ENCODE data around the gene ANAPC10.

GRCh38 chr4:145101091-145101490 is 3.1 kb upstream of the ANAPC10 start:
- TF ChIP-seq, protein P1, sequence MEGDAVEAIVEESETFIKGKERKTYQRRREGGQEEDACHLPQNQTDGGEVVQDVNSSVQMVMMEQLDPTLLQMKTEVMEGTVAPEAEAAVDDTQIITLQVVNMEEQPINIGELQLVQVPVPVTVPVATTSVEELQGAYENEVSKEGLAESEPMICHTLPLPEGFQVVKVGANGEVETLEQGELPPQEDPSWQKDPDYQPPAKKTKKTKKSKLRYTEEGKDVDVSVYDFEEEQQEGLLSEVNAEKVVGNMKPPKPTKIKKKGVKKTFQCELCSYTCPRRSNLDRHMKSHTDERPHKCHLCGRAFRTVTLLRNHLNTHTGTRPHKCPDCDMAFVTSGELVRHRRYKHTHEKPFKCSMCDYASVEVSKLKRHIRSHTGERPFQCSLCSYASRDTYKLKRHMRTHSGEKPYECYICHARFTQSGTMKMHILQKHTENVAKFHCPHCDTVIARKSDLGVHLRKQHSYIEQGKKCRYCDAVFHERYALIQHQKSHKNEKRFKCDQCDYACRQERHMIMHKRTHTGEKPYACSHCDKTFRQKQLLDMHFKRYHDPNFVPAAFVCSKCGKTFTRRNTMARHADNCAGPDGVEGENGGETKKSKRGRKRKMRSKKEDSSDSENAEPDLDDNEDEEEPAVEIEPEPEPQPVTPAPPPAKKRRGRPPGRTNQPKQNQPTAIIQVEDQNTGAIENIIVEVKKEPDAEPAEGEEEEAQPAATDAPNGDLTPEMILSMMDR (conservative IDR thresholded peaks at IDR 0.05; ENCODE audit: low read depth in 2 of 2), result no peak
- TF ChIP-seq EZH2 (IDR thresholded peaks at IDR 0.05; ENCODE audit: low read depth, unreplicated experiment) (no peak), CREB1 (CRISPR knock-in tag; IDR thresholded peaks at IDR 0.05; ENCODE audit: low read depth) (no peak), POLR2AphosphoS5 (IDR thresholded peaks at IDR 0.05; ENCODE audit: low read depth) (no peak), EZH2phosphoT487 (IDR thresholded peaks at IDR 0.05; ENCODE audit: unreplicated experiment) (no peak), JUNB (IDR thresholded peaks at IDR 0.05; ENCODE audit: unreplicated experiment) (no peak), ZNF462 (CRISPR knock-in tag; IDR thresholded peaks at IDR 0.05) (no peak), STAT1 (IDR thresholded peaks at IDR 0.05; ENCODE audit: unreplicated experiment) (no peak), ZNF114 (CRISPR knock-in tag; IDR thresholded peaks at IDR 0.05) (no peak), NANOG (IDR thresholded peaks at IDR 0.05; ENCODE audit: borderline replicate concordance) (no peak), ZNF331 (CRISPR knock-in tag; IDR thresholded peaks at IDR 0.05; ENCODE audit: low read depth) (no peak)
- TF ChIP-seq, protein P2, sequence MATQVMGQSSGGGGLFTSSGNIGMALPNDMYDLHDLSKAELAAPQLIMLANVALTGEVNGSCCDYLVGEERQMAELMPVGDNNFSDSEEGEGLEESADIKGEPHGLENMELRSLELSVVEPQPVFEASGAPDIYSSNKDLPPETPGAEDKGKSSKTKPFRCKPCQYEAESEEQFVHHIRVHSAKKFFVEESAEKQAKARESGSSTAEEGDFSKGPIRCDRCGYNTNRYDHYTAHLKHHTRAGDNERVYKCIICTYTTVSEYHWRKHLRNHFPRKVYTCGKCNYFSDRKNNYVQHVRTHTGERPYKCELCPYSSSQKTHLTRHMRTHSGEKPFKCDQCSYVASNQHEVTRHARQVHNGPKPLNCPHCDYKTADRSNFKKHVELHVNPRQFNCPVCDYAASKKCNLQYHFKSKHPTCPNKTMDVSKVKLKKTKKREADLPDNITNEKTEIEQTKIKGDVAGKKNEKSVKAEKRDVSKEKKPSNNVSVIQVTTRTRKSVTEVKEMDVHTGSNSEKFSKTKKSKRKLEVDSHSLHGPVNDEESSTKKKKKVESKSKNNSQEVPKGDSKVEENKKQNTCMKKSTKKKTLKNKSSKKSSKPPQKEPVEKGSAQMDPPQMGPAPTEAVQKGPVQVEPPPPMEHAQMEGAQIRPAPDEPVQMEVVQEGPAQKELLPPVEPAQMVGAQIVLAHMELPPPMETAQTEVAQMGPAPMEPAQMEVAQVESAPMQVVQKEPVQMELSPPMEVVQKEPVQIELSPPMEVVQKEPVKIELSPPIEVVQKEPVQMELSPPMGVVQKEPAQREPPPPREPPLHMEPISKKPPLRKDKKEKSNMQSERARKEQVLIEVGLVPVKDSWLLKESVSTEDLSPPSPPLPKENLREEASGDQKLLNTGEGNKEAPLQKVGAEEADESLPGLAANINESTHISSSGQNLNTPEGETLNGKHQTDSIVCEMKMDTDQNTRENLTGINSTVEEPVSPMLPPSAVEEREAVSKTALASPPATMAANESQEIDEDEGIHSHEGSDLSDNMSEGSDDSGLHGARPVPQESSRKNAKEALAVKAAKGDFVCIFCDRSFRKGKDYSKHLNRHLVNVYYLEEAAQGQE (IDR thresholded peaks at IDR 0.05; ENCODE audit: unreplicated experiment), result no peak

Measured in GM23338 (cell line).